GM19395 (cell line): ENCODE measurements around the gene P2RY12.
A peak's percentile ranks its signal among the peaks of the same experiment; 100 is the strongest.

ENCODE experiments used
- ATAC-seq: cut with Tn5 transposase; IDR thresholded peaks from one replicate; pipeline ENCODE4 v1.9.1; 2021; ENCODE audit warnings: mild to moderate bottlenecking, moderate library complexity; ENCODE audit not compliant: unreplicated experiment

Gene P2RY12

DNA sequence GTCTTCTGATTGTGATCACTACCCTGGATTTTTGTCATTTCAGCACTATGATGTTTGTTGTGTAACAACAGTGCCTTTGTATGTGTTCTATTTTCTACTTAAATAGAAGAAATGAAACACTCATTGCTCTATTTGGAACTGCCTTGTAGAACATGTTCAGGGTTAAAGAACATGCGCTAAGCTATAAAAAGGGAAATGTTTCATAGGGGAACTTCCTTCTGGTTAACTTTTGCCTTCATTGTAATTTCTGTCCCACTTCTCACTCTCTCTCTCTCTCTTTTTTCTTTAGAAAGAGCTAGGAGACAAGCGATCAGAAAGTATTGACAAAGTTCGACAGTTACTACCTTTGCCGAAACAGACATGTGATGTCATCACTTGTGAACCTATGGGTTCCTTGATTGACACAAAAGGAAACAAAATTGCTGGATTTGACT, at the start of gene P2RY12:
TSS of gene P2RY12 (minus strand) at position 13 of the 434 bp plus-strand sequence. CDS start 45,908 bp downstream, outside the sequence.
- peak; percentile 41 for ATAC-seq

DNA sequence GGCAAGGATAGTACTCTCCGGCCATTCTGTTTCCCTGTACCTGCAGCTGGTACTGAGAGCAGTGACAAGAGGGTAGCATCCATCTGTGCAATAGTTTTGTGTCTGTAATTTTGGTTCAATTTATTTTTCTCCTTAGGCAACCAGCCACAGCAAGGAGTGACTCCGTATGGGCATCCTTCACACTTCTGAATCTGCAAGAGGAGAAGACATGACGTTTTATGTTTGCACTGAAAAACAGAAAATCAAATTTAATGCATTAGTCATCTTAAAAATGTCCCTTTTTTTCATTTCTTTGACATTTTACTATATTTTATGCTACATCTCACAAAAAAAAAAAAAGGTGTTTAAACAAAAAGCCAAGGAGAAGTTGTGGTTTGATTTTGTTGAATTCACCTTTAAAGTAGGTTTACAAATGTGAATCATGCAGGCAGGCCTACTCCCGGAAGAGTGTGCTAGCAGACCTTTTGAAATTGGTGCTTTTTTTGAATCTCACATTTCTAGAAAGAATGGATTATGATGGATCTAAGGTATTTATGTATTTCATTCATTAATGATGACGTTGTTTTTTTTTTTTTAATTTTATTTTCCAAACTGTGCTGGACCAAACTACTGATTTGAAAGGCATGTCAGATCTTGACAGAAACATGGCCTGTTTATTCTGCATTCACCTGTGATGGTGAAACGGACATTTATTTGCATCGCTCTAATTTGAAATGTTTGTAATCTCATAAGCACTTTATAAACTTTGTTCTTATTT, 48.2 kb upstream of the P2RY12 start:
- no peak for ATAC-seq

DNA sequence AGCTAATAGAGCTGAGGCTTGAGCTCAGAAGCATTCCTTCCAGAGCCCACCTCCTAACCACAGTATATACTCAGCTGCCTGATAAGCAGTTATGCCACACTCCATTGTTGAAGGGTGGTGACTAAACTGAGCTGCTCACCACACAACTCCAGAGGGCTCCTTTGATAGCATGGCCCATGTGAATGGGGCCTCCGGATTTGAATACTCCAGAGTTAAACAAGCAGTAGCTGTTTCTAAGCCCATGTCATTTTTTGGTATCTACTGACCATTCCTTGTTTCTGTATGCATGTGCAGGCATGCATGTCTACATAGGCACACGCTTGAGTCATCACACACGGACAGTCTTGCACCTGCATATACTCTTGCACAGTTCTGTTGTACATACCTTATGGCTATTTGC, 47.4 kb upstream of the P2RY12 start:
- no peak for ATAC-seq

DNA sequence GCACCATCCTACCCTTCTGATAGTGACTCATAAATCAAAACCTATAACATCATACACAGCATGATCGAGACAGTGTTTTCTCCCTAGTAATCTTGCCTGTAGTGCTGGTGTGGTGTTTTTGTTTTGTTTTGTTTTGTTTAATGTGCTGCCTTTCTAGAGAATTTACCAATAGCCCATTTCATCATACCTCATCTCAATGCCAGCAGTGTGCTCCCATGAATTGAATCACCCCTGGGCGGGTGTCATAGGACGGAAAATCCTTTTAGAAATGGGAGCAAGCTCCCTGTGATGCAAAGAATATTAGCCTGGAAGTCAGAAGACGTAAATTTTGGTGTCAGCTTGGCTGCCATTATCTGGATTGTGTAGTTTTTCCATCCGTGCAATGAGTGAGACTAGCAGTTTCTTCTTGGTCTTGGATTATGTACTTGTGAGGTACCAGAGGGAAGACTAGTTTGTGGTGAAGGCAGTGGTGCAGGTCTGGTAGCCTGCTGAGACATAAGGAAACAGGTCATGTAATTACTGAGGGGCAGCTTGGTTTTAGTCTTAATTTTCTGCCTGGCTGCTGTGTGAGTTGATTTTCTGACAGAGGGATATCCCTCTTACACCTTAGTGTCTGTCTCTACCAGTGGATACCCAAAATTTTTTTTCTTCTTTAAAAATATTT, 46.4 kb upstream of the P2RY12 start:
- ATAC-seq: no peak

DNA sequence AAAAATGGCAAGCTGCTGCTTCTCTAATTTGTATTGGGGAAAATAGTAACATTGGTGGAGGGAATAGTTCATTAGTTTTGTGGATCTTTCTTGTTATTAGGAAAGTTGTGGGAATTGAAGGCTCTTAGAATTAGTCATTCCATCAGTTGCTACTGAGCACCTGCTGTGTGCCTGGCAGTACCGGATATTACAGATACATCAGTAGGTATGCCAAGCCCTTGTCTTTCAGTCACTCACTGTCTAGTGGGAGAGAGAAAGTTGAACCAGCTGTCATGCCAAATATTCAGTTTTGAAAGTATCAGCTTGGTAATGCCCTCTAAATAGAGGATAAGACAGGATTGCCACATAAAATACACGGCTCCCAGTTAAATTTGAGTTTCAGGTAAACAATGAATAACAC, 43.8 kb upstream of the P2RY12 start:
- ATAC-seq: no peak

DNA sequence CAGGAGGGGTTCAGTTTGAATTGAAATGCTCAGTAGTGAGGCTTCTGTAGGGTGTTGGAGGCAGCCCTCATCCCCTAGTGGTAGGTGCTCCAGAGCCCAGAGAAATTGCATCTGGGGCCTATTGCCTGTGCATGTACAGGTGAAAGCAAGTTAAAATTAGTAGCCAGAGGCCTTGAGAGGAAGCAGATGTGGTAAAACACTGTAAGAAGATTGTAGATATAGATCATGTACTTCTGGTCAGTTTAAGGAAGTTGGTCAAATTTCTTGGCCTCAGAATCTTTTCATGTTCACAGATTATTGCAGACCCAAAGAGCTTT, 41.7 kb upstream of the P2RY12 start:
- ATAC-seq: peak; percentile 84

DNA sequence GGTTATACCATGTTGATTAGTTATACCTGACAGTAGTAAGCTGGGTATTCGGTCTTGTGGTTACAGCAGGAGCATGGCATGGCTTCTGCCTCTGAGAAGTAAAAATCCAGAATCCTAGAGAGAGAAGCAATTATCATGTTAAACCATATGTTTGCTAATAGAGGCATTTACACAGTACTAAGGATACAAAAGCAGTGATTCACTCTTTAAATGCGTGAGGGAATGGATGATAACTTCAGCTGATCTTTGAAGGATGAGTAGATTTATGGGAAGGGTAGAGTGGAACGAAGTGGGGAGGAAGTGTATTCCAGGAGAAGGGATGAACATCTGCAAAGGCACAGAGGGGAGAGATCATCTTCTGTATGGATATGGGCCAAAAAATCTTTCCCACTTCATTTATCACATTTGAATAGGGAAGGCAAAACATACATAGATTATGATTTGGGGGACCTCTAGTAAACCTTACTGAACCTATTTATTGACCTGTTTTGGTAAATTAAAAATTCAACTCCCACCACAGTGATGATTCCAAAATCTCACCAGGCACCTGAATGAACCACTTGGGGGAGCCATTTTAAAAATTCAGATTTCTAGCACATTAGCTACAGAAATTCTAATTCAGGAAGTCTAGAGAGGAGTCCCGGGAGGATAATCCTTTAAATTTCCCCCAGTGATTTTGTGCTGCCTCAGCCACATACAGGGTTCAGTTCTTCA, 41.2 kb upstream of the P2RY12 start:
- ATAC-seq: peak; percentile 51

DNA sequence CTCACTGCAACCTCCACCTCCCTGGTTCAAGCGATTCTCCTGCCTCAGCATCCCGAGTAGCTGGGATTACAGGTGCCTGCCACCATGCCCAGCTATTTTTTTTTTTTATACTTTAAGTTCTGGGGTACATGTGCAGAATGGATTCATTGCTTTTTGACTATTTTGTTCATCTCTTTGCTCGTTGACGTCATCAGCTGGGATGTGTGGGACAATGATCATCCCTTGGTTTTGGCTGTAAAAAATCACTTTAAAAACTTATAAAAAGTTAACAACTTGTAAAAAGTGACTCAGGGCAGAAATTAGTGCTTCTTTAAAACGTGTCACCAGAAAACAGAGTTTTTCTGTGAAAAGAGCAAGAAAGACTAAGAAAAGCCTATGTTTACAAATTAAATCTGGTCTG, 38.5 kb upstream of the P2RY12 start:
- no peak for ATAC-seq

DNA sequence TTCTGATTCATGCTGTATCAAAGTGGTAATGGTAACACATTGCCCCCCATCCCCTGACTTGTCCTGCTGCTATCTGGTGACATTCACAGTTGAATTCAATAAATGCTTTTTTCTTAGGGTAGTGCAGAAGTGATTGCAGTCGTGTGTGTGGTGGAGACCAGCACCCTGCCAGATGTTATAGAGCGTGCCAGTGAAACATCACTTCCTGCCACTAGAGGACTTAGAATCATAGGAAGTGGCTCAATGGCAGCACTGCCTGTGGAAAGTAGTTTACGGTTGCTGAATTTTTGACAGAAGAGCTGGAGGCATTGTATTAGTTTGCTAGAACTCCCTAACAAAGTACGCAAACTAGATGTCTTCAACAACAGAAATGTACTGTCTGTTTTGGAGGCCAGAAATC, 37.4 kb upstream of the P2RY12 start:
- peak; percentile 62 for ATAC-seq

DNA sequence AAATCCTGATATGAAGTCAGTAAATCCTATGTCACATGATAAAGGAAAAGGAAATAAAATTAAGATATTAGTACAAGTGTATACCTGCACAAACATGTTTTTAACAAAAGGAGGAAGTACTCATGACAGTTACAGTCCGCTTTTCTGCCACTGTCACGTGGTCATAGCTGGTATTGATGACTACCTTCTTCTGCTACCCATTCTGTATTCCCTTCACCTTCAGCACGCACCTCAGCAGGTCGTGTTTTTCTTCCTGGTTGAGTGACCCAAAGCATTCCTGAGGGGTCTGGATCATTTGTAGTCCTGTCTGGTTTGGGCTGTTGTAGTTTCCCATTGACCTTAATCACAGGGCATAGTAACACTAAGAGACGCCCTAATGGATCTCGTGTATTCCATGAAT, 35.3 kb upstream of the P2RY12 start:
- ATAC-seq: no peak

DNA sequence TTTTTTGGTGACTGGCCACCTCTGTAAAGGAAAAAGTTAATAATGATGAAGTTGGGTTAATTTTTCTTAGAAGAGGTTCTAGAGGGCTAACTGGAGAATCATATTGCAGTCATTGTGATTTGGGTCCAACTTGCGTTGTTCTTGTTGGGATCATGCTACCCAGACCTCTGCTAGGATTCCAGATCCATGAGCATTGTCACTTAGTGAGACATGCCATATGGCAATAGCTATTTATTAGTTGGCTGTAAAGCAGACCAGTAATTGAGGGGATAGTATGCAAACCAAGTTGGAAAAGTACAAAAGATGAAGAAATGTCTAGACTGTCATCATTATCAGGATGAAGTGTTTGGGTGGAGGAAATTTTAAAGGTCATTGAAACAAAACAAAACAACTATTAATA, 30.7 kb upstream of the P2RY12 start:
- no peak for ATAC-seq

DNA sequence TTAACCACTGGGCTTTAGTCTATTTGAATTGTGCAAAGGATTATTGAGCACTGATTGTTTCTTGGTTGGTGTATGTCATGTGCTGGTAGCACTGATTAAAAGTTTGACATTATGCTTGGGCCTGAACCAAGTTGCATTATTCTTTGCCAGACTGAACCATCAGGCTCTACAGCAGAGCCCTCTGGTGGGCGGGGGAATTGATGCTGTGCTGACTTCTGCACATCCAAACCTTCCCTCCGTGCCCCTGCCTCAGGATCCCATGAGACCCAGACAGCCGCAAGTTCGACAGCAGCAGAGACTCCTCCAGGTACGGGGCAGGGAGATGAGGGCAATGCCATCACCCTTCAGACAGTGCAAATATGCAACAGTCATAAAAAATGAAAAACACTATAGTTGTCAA, 28.4 kb upstream of the P2RY12 start:
- ATAC-seq: no peak

DNA sequence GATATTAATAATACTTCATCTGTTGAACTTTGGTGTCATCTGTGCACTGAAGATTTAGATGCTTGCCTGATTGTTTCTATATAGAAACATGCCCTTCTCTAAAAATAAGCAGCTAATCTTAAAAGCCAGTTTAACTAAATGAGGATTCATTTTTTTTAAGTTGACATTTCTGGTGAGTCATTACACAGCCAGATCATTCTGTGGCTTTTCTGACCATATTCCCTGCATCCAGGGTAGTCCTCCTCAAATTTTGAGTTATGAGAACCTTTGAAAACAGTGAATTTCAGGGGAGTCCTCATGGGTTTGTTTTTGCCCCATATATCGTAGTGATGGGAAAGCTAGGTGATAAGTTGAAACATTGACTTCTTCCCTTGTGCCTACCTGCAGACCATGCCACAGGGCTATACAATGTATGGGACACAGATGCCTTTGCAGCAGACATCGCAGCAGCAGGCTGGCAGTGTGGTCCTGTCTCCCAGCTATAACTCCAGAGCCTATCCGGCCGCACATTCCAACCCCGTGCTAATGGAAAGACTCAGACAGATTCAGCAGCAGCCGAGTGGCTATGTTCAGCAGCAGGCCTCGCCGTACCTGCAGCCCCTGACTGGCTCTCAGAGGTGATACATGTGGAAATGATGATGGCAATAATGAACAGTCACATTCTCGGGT, 26.5 kb upstream of the P2RY12 start:
- ATAC-seq: no peak

DNA sequence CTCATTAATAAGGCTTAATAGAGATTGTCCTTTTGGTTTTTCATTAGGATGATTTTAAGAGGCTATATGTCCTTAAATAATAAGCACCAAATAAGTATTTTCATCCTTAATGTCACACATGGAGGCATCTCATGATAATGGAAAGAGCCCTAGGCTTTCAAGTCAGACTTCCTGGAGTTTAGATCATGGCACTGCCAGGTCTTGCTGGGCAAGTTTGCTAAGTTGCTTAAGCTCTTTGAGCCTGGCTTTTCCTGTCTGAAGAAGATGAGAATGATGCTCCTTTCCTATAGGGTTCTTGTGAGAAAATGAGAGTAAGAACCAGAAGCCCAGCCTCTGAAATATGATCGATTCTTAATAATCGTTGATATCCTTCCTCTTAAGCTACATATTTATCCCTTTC, 23.4 kb upstream of the P2RY12 start:
- no peak for ATAC-seq

DNA sequence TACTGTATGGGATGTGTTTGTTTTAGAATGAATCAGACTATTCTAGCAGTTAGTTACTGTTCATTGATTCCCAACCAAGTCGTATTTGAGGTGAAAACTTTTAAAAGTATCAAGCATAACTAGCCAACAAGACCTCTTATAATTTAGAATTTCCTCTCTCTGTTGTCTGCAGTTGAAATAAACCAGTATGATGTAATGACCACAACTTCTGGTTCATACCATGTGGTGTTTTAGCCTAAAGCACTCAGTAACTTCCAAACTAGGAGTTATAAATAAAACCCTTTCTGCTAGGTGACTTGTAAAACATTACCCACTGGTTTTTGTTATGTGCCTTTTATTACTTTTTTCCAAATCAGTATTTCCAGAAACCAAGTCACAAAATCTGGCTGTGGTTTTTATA, 19.8 kb upstream of the P2RY12 start:
- ATAC-seq: peak; percentile 60

DNA sequence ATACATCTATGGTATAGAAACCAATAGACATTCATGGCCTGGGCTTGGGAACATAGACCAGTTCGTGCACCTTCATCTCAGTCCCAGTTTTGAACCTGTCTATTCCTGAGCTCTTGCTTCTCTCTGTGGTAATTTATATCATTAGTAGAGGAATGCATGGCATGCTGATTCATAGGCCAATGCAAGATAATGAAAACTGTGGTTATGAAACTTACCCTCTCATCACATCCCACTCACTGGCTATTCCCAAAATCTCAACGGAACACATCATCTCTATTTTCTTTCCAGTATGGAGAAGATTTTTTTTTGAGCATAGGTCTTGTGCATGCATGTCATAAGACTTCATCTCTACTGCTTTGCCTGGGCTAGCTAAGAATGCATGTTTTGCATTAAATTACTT, 18.7 kb upstream of the P2RY12 start:
- no peak for ATAC-seq

DNA sequence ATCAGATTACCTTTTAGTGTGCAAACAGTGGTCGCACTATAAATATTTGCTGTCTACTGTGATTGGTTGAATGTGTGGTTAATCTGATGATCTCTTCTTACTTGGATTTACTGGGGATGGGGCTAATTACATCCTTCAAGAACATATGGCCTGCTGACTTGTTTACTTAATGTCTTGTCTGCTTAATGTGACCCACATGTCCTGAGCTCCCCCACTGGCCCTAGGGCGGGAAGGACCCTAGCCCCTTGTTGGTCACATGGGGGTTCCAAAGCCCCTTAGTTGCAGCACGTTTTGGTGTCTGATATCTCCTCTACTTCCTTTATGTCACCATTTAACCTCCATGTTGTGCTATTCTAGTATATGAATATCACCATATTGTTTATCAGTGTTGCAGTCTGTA, 17.8 kb upstream of the P2RY12 start:
- no peak for ATAC-seq

DNA sequence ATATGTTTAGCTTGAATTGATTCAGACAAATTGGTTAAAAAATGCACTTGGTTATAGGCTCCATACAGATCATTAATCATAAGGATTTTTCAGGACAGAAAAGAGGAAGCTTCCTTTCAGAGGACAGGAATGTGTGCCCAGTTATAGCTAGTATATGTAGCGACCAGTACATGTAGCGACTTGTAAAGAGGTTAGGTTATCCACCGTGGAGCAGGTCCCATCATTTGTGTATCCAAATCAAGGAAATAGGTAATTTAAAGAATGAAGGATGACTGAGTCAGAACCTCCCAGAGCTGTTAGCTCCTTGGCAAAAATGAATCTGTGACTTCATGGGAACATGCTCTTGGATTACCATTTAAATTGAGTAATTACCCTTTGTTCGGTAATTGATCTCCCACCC, 15.8 kb upstream of the P2RY12 start:
- ATAC-seq: no peak

DNA sequence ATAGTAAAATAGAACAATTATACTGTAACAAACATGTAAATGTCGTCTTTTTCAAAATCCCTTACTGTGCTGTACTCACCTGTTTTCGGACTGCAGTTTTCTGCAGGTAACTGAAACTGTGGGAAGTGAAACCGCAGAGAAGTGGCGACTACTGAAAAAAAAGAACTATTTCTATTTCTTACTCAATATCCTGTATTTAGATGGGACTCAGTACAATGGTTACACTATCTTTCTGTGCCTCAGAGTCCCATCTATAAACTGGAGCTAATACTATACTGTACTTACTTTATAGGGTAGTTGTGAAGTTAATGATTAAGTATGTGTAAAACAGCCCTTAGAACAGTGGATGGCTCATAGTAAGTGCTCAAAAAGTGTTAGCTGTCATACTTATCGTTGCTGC, 14.3 kb upstream of the P2RY12 start:
- ATAC-seq: peak; percentile 57

DNA sequence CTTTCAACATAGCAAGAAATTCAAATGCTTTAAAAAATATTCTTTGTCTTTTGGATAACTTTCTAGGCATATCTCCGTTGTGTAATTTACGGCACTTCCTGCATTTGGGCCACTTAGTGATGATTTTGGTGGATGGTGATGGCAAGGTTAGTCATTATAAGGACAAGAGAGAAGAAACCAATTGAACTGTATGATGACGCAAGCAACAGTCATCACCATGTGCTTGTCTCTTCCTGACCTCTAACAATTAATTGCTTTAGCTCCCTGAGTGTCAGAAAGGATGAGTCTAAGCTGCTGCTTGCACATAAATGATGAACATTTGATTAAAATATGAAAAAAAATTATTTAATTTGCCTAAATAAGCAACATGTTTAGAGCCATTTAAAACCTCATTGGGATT, 11.3 kb upstream of the P2RY12 start:
- no peak for ATAC-seq

DNA sequence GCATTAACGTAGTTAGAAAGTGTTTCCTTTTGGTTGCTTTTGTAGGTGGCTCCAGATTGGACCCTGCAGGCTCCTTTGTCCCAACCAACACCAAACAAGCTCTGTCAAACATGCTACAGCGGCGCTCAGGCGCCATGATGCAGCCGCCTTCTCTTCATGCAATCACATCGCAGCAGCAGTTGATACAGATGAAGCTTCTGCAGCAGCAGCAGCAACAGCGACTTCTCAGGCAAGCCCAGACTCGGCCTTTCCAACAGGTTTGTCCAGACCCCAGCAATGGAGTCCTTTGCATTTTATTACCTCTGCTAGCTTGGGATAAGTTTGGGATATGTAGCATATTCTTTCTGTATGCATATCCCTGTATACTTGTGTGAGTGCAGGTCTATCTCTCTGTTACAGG, 10.1 kb upstream of the P2RY12 start:
- no peak for ATAC-seq

DNA sequence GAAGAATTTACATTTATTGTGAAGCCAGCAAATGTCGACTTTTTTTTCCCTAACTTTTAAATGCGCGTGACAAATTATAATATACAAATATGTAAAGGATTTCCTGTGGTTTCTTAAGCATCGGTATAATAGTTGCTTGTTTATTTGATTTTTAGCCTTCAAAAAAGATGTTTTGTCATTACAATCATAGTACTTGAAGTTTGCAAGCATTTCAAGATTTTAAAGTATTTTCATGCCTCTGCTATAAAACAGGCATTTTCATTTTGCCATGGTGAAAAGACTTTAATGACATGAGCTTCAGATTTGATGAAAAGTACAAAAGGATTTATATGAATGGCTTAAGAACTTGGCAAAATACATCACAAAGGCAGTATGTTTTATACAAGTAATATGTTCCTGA, 9.4 kb upstream of the P2RY12 start:
- no peak for ATAC-seq
